H9 (cell line): Measurements from ENCODE around the gene TBC1D1. TPM values are rescaled to one million over a fixed set of nuclear protein-coding genes. Genes with fewer than 3 reads are reported as not detected.

Experiments used
- DNase-seq: peaks from one replicate; pipeline ENCODE4 v3.0.0-alpha.2; 2017
- H2AFZ ChIP-seq: one replicate; pipeline ENCODE4 v1.6.1; 2013; ENCODE audit warnings: mild to moderate bottlenecking, low read length, control low read depth, moderate library complexity
- H2AK5ac ChIP-seq: 2 replicates; pipeline ENCODE4 v1.6.1; 2013; ENCODE audit warnings: low read length, control low read depth, mixed read lengths; ENCODE audit not compliant: insufficient read length
- H2BK120ac ChIP-seq: one replicate; pipeline ENCODE4 v1.6.1; 2013; ENCODE audit warnings: low read depth, mild to moderate bottlenecking, low read length, control low read depth, inconsistent platforms; ENCODE audit not compliant: poor library complexity, severe bottlenecking
- H2BK12ac ChIP-seq: 2 replicates; pipeline ENCODE4 v1.6.1; 2013; ENCODE audit warnings: low read length, control low read depth, mixed read lengths, low read depth; ENCODE audit not compliant: insufficient read length
- H2BK15ac ChIP-seq: 2 replicates; pipeline ENCODE4 v1.6.1; 2013; ENCODE audit warnings: low read depth, low read length, control low read depth
- H2BK20ac ChIP-seq: one replicate; pipeline ENCODE4 v1.6.1; 2013; ENCODE audit warnings: low read depth, mild to moderate bottlenecking, low read length, control low read depth, inconsistent platforms; ENCODE audit not compliant: poor library complexity, severe bottlenecking
- H2BK5ac ChIP-seq: 2 replicates; pipeline ENCODE4 v1.6.1; 2013; ENCODE audit warnings: low read length, control low read depth, mixed read lengths; ENCODE audit not compliant: insufficient read length
- H3K14ac ChIP-seq: 2 replicates; pipeline ENCODE4 v1.6.1; 2013; ENCODE audit warnings: low read length, control low read depth; ENCODE audit not compliant: insufficient read depth
- H3K18ac ChIP-seq: 2 replicates; pipeline ENCODE4 v1.6.1; 2013; ENCODE audit warnings: low read depth, mild to moderate bottlenecking, mixed read lengths, low read length, control low read depth; ENCODE audit not compliant: insufficient read length
- H3K23ac ChIP-seq: 2 replicates; pipeline ENCODE4 v1.6.1; 2013; ENCODE audit warnings: low read length, control low read depth, mixed read lengths, low read depth; ENCODE audit not compliant: insufficient read length
- H3K23me2 ChIP-seq: 2 replicates; pipeline ENCODE4 v1.6.1; 2013; ENCODE audit warnings: low read depth, mild to moderate bottlenecking, mixed read lengths, low read length, control low read depth; ENCODE audit not compliant: insufficient read length, poor library complexity, severe bottlenecking
- H3K27ac ChIP-seq: 2 replicates; pipeline ENCODE4 v1.5.1; 2013; ENCODE audit warnings: low read length, control low read depth, mixed read lengths, low read depth; ENCODE audit not compliant: insufficient read length
- H3K27me3 ChIP-seq: 2 replicates; pipeline ENCODE4 v1.6.1; 2013; ENCODE audit warnings: low read length, control low read depth, inconsistent platforms; ENCODE audit not compliant: insufficient read depth
- H3K4ac ChIP-seq: 2 replicates; pipeline ENCODE4 v1.6.1; 2013; ENCODE audit warnings: low read depth, mild to moderate bottlenecking, control low read depth, inconsistent platforms, low read length, moderate library complexity
- H3K4me1 ChIP-seq: 2 replicates; pipeline ENCODE4 v1.6.1; 2013; ENCODE audit warnings: low read length, control low read depth, inconsistent platforms; ENCODE audit not compliant: insufficient read depth
- H3K4me2 ChIP-seq: 2 replicates; pipeline ENCODE4 v1.6.1; 2013; ENCODE audit warnings: low read length, control low read depth, mixed read lengths; ENCODE audit not compliant: insufficient read length, insufficient read depth
- H3K56ac ChIP-seq: 2 replicates; pipeline ENCODE4 v1.6.1; 2013; ENCODE audit warnings: low read depth, mild to moderate bottlenecking, mixed read lengths, low read length, control low read depth; ENCODE audit not compliant: insufficient read length
- H3K79me1 ChIP-seq: 2 replicates; pipeline ENCODE4 v1.6.1; 2013; ENCODE audit warnings: low read depth, mild to moderate bottlenecking, moderate library complexity, low read length, control low read depth, inconsistent platforms; ENCODE audit not compliant: insufficient read depth, poor library complexity, severe bottlenecking
- H3K79me2 ChIP-seq: 2 replicates; pipeline ENCODE4 v1.6.1; 2013; ENCODE audit warnings: low read length, control low read depth, inconsistent platforms; ENCODE audit not compliant: insufficient read depth
- H3K9ac ChIP-seq: 2 replicates; pipeline ENCODE4 v1.6.1; 2013; ENCODE audit warnings: low read length, control low read depth, mixed read lengths; ENCODE audit not compliant: insufficient read length; ENCODE audit errors: extremely low read depth
- H3K9me3 ChIP-seq: one replicate; pipeline ENCODE4 v1.6.1; 2013; ENCODE audit warnings: low read depth, low read length, inconsistent platforms; ENCODE audit not compliant: control insufficient read depth
- H3T11ph ChIP-seq: one replicate; pipeline ENCODE4 v1.6.1; 2013; ENCODE audit warnings: mild to moderate bottlenecking, low read length, control low read depth, inconsistent platforms
- H4K20me1 ChIP-seq: one replicate; pipeline ENCODE4 v1.6.1; 2013; ENCODE audit not compliant: control insufficient read depth, insufficient read length, insufficient read depth
- H4K5ac ChIP-seq: 2 replicates; pipeline ENCODE4 v1.6.1; 2013; ENCODE audit warnings: low read depth, mild to moderate bottlenecking, mixed read lengths, low read length, control low read depth; ENCODE audit not compliant: insufficient read length
- H4K8ac ChIP-seq: replicated peaks from 2 replicates; pipeline ENCODE4 v1.6.1; 2013; ENCODE audit warnings: low read length, control low read depth, mixed read lengths, low read depth; ENCODE audit not compliant: insufficient read length
- H4K91ac ChIP-seq: 2 replicates; pipeline ENCODE4 v1.6.1; 2013; ENCODE audit warnings: low read depth, mild to moderate bottlenecking, moderate library complexity, mixed read lengths, low read length, control low read depth; ENCODE audit not compliant: insufficient read length
- H3K27ac Mint-ChIP-seq, 3 experiments: 2 replicates in 2 of 3; 3 replicates in 1 of 3; pipeline ENCODE4 v1.8.0; 2020 to 2021; ENCODE audit warnings: mixed read lengths in 3 of 3, mild to moderate bottlenecking in 1 of 3, moderate library complexity in 1 of 3
- H3K27me3 Mint-ChIP-seq: 2 replicates; pipeline ENCODE4 v1.8.0; 2021; ENCODE audit warnings: low read depth, mild to moderate bottlenecking, moderate library complexity, mixed read lengths
- H3K36me3 Mint-ChIP-seq, 3 experiments: 2 replicates in 2 of 3; 3 replicates in 1 of 3; pipeline ENCODE4 v1.8.0; 2020 to 2021; ENCODE audit warnings: low read depth in 3 of 3, mixed read lengths in 3 of 3; ENCODE audit not compliant: insufficient read depth in 1 of 3
- H3K4me1 Mint-ChIP-seq, 2 experiments: 2 replicates each; pipeline ENCODE4 v1.8.0; 2020; ENCODE audit warnings: mixed read lengths in 2 of 2
- H3K4me3 Mint-ChIP-seq, 2 experiments: 2 replicates in 1 of 2; 3 replicates in 1 of 2; pipeline ENCODE4 v1.8.0; 2020 to 2021; ENCODE audit warnings: mild to moderate bottlenecking in 2 of 2, mixed read lengths in 2 of 2, moderate library complexity in 1 of 2
- H3K9me3 Mint-ChIP-seq, 2 experiments: 2 replicates in 1 of 2; 3 replicates in 1 of 2; pipeline ENCODE4 v1.8.0; 2020; ENCODE audit warnings: mild to moderate bottlenecking in 2 of 2, mixed read lengths in 2 of 2, moderate library complexity in 1 of 2
- CTCF ChIP-seq: fragments of 200-600 bp; sonication (generic); conservative IDR thresholded peaks from 3 replicates; pipeline ENCODE4 v1.8.0; 2021; ENCODE audit warnings: antibody characterized with exemption, mild to moderate bottlenecking
- WGBS: extraction: QIAGEN DNeasy Blood & Tissue Kit; methylation state at CpG from one replicate; pipeline ENCODE4 v1.1.7; 2013; ENCODE audit warnings: missing lambda C conversion rate, low lambda C conversion rate, mixed read lengths; ENCODE audit not compliant: insufficient read length; ENCODE audit errors: extremely low coverage; 5-methylcytosine and 5-hydroxymethylcytosine counted together
- total RNA-seq: library from RNA; stranded (reverse); gene quantifications from 2 replicates; pipeline ENCODE4 v1.2.1, GENCODE V29; 2021

TBC1D1 gene
- total RNA-seq, 1 experiment from 2014 or later, result 109 TPM

GRCh38 chr4:37903901-37904300 is 13.0 kb downstream of the TBC1D1 start:
- H4K5ac ChIP-seq, result no peak overlapping the region
- no peak overlapping the region for H4K8ac ChIP-seq
- peaks cover 4% of the 10 kb centered on the region; the same call in 1 of the 2 replicates for H3K4me1 ChIP-seq
- no peaks in the 10 kb centered on the region for H4K20me1 ChIP-seq
- DNase-seq, result no peak
- H3K27me3 ChIP-seq, result no peaks in the 10 kb centered on the region
- peaks cover 19 to 25% of the 10 kb centered on the region in 2 experiments for H3K4me1 Mint-ChIP-seq
- no peak overlapping the region for H2BK12ac ChIP-seq
- H2AK5ac ChIP-seq, result no peak overlapping the region
- no peak for TF ChIP-seq CTCF
- H3K79me1 ChIP-seq, result no peaks in the 10 kb centered on the region
- H2BK5ac ChIP-seq, result no peak overlapping the region
- H3K9ac ChIP-seq, result no peak overlapping the region
- H3K4me3 Mint-ChIP-seq, result no peak overlapping the region
- H2BK120ac ChIP-seq, result no peak overlapping the region
- H3K9me3 Mint-ChIP-seq, result no peaks in the 10 kb centered on the region
- no peaks in the 10 kb centered on the region for H3K9me3 ChIP-seq
- no peak overlapping the region for H4K91ac ChIP-seq
- no CpG with 5 or more reads among the region's 3 CpGs for WGBS
- no peak overlapping the region for H3K18ac ChIP-seq
- H3K56ac ChIP-seq, result no peak overlapping the region
- H3K27ac Mint-ChIP-seq, result no peak overlapping the region
- no peak overlapping the region for H2BK15ac ChIP-seq
- H3K79me2 ChIP-seq, result no peaks in the 10 kb centered on the region
- H3K4ac ChIP-seq, result no peak overlapping the region
- H3K4me2 ChIP-seq, result no peak overlapping the region
- no peaks in the 10 kb centered on the region for H3K23me2 ChIP-seq
- H3K14ac ChIP-seq, result no peak overlapping the region
- no peak overlapping the region for H2BK20ac ChIP-seq
- H3K36me3 Mint-ChIP-seq, result peaks cover 0 to 10% (median 2%) of the 10 kb centered on the region in 3 experiments; a peak in 4 of 7 replicates
- H3K27ac ChIP-seq, result no peak overlapping the region
- H3T11ph ChIP-seq, result no peak overlapping the region
- no peak overlapping the region for H2AFZ ChIP-seq
- no peak overlapping the region for H3K23ac ChIP-seq
- no peaks in the 10 kb centered on the region for H3K27me3 Mint-ChIP-seq
